Psoas muscle (tissue), 8 donors: Measurements from ENCODE around the gene IKZF5. TPM values are rescaled to one million over a fixed set of nuclear protein-coding genes. Genes with fewer than 3 reads are reported as not detected.

ENCODE experiments used
- ATAC-seq, 4 donors: fragments of 200-7000 bp; cut with Tn5 transposase; one replicate each; pipeline ENCODE4 v1.9.1; 2020; ENCODE audit warnings: moderate library complexity in 3 of 4, mild to moderate bottlenecking in 2 of 4
- DNase-seq, 2 donors: peaks; one replicate each; pipeline ENCODE4 v3.0.0-alpha.2; 2020
- H3K27ac ChIP-seq: fragments of 200-600 bp; one replicate; pipeline ENCODE4 v1.8.0; 2022
- H3K27me3 ChIP-seq, 3 donors: fragments of 200-600 bp in 1 of 3; one replicate each; pipeline versions ENCODE4 v1.6.1 to v1.8.0; 2013 to 2022; ENCODE audit warnings: low read length in 2 of 3, mild to moderate bottlenecking in 2 of 3, moderate library complexity in 1 of 3; ENCODE audit not compliant: insufficient read depth in 3 of 3
- H3K36me3 ChIP-seq, 2 donors: fragments of 200-600 bp in 1 of 2; one replicate each; pipeline versions ENCODE4 v1.6.1 to v1.8.0; 2013 to 2022; ENCODE audit warnings: low read depth in 1 of 2, mild to moderate bottlenecking in 1 of 2, moderate library complexity in 1 of 2; ENCODE audit not compliant: insufficient read depth in 1 of 2
- H3K4me1 ChIP-seq: fragments of 200-600 bp; one replicate; pipeline ENCODE4 v1.8.0; 2022
- H3K4me3 ChIP-seq: fragments of 200-600 bp; one replicate; pipeline ENCODE4 v1.8.0; 2022; ENCODE audit warnings: mild to moderate bottlenecking
- H3K9me3 ChIP-seq: fragments of 200-600 bp; one replicate; pipeline ENCODE4 v1.8.0; 2022
- CTCF ChIP-seq: fragments of 200-600 bp; IDR thresholded peaks from one replicate; pipeline ENCODE4 v1.8.0; 2022; ENCODE audit warnings: antibody characterized with exemption
- WGBS, 3 donors: extraction: QIAGEN DNeasy Blood & Tissue Kit; methylation state at CpG; one replicate each; pipeline versions ENCODE4 v1.1.6 to v1.1.7; 2013; 5-methylcytosine and 5-hydroxymethylcytosine counted together
- intact Hi-C, 2 donors: fragments of 100-400 bp; cut with DNase I; formaldehyde crosslinking; loops; one replicate each; pipeline versions ENCODE4 v1.11.0 to v1.14.2; 2022
- polyA plus RNA-seq, 3 donors: library from polyadenylated mRNA; stranded (reverse); fragments of 200-250 nt; gene quantifications; one replicate each; pipeline ENCODE4 v1.2.3, GENCODE V29; 2013
- total RNA-seq, 4 donors: library from RNA; stranded (reverse); fragmentation: NEBNext Ultra II Directional in 2 of 4; extraction: Animal tissue kit (Norgen Biotek cat#: 25700) in 2 of 4; gene quantifications; one replicate each; pipeline versions ENCODE4 v1.2.1 to v1.2.4, GENCODE V29; 2021 to 2023
- donor health status: healthy with polysubstance abuse.
- donor health status: DM: no; HTN: no; CAD: no; lungs with moderate emphysema.
- donor health status: Bipolar disorder and iron deficiency.
- donor health status: healthy.
- donor health status: DM: yes; HTN: yes; CAD: no.
- donor health status: DM: no; HTN: no; CAD: no.
- donor health status: DM: no; HTN: no; CAD: no.
- donor health status: DM: yes; HTN: yes; CAD: no.

The IKZF5 gene
- total and polyA plus RNA-seq, 7 donors: 4.9 to 20.1 (median 11.2) TPM

- Histone ChIP-seq H3K27ac (no peak overlapping the region), H3K4me3 (no peak overlapping the region), H3K4me1 (peaks cover 2% of the 10 kb centered on the region), H3K9me3 (no peaks in the 10 kb centered on the region), H3K36me3 (no peaks in the 10 kb centered on the region), H3K27me3 (no peaks in the 10 kb centered on the region)
- intact Hi-C loops: loop anchor here in 1 of 2 donors (10.0 kb wide), 1 partner anchor 197 kb away; the partner anchor contains the start of gene BUB3
- no peak for DNase-seq
- 79 to 85% (median 80%) methylated on average over 5 of the region's 5 CpGs for WGBS, 3 donors
- no peak for ATAC-seq
- no peak for TF ChIP-seq CTCF
Observed at GRCh38 chr10:122957474-122957873, 51.1 kb downstream of the IKZF5 start.

DNA sequence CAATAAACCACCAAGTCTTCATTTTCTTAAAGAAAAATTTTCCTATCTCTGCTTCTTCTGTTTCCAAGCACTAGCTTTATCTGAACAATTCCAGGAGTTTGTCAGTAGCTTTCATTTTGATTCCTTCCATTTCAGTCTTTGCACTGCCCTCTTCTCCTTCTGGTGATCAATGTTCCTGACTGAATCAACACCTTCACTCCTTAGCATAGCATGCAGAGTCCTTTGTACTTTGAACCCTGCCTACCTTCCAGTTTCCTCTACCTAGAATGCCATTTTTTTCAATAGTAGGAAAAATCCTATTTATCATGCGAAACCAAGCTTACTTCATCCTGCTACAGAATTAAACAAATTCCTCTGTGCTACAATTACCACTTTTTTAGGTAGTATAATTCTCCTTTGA is 52.7 kb downstream of the IKZF5 start:
- intact Hi-C loops: loop anchor here in 1 of 2 donors (10.0 kb wide), 1 partner anchor 199 kb away; the partner anchor contains the start of gene BUB3
- peaks cover 2% of the 10 kb centered on the region for H3K4me1 ChIP-seq
- DNase-seq (no peak), ATAC-seq (no peak)
- no peak overlapping the region for H3K27ac ChIP-seq
- peaks cover 0 to 6% of the 10 kb centered on the region in 2 donors for H3K36me3 ChIP-seq
- TF ChIP-seq CTCF: no peak
- H3K4me3 ChIP-seq: no peak overlapping the region
- WGBS, 3 donors: 93 to 97% (median 96%) methylated on average over 1 of the region's 1 CpG
- no peaks in the 10 kb centered on the region for H3K9me3 ChIP-seq
- H3K27me3 ChIP-seq: no peaks in the 10 kb centered on the region

- DNase-seq: peak in 1 of 2 donors; percentile 51
Observed at GRCh38 chr10:122954731-122955050, 53.9 kb downstream of the IKZF5 start.

GRCh38 chr10:122953902-122954730 is 54.5 kb downstream of the IKZF5 start, which contains the start of gene C10orf88:
Gene C10orf88 (minus strand): TSS chr10:122954227. CDS start chr10:122954178, 49 bp downstream.
- H3K27ac ChIP-seq: peak within 1 kb of the TSS; percentile 84
- DNase-seq (peak; percentile 98 to 99), ATAC-seq (peak; percentile 98 to 100 (median 100))
- H3K4me3 ChIP-seq: peak within 1 kb of the TSS; percentile 87
- intact Hi-C loops: loop anchor here in 1 of 2 donors (2.0 to 10.0 kb wide), 2 partner anchors 55 to 201 kb away; partner anchors contain the start of genes ACADSB, BUB3 and IKZF5
- no peaks in the 10 kb centered on the region for H3K27me3 ChIP-seq
- H3K9me3 ChIP-seq: no peaks in the 10 kb centered on the region
- no peak for TF ChIP-seq CTCF
- 3 to 4% (median 4%) methylated on average over 65 to 77 of the region's 77 CpGs for WGBS, 3 donors
- H3K4me1 ChIP-seq: peaks cover 2% of the 10 kb centered on the region
- peaks cover 0 to 15% of the 10 kb centered on the region in 2 donors for H3K36me3 ChIP-seq

More at GRCh38 chr10:122954731-122955050, 53.9 kb downstream of the IKZF5 start:
- no peaks in the 10 kb centered on the region for H3K27me3 ChIP-seq
- no peaks in the 10 kb centered on the region for H3K9me3 ChIP-seq
- 69 to 70% (median 70%) methylated on average over 13 of the region's 13 CpGs for WGBS, 3 donors
- intact Hi-C loops: loop anchor here in 1 of 2 donors (10.0 kb wide), 1 partner anchor 200 kb away; the partner anchor contains the start of gene BUB3
- TF ChIP-seq CTCF: no peak
- no peak for ATAC-seq
- H3K4me3 ChIP-seq: peak overlapping the region; percentile 87
- peak overlapping the region; percentile 84 for H3K27ac ChIP-seq
- peaks cover 2% of the 10 kb centered on the region for H3K4me1 ChIP-seq
- peaks cover 0 to 12% of the 10 kb centered on the region in 2 donors for H3K36me3 ChIP-seq
